SH-SY5Y (cell line): ENCODE measurements around the gene AHRR.

Experiments
- GATA2 ChIP-seq: IDR thresholded peaks from 2 replicates; pipeline ENCODE4 v1.6.1; 2011; ENCODE audit warnings: mild to moderate bottlenecking, low read depth, low read length
- GATA3 ChIP-seq: IDR thresholded peaks from 2 replicates; pipeline ENCODE4 v1.6.1; 2011; ENCODE audit warnings: low read depth, mild to moderate bottlenecking, low read length, moderate library complexity

AHRR gene

GRCh38 chr5:370311-370958 is 48.9 kb downstream of the AHRR start:
- TF ChIP-seq GATA3 (no peak), GATA2 (no peak)

- TF ChIP-seq GATA3 (no peak), GATA2 (no peak)
Measured at GRCh38 chr5:370959-371810, 49.7 kb downstream of the AHRR start.

- TF ChIP-seq GATA2 (no peak), GATA3 (no peak)
Measured at GRCh38 chr5:371811-372555, 50.5 kb downstream of the AHRR start.

- TF ChIP-seq GATA2, result no peak
- no peak for TF ChIP-seq GATA3
Measured at GRCh38 chr5:372556-372995, 51.1 kb downstream of the AHRR start.

GRCh38 chr5:372996-373709 is 51.6 kb downstream of the AHRR start:
- no peak for TF ChIP-seq GATA2
- no peak for TF ChIP-seq GATA3

GRCh38 chr5:373710-374602 is 52.4 kb downstream of the AHRR start:
- TF ChIP-seq GATA2 (no peak), GATA3 (no peak)

GRCh38 chr5:374631-375335 is 53.3 kb downstream of the AHRR start:
- no peak for TF ChIP-seq GATA3
- no peak for TF ChIP-seq GATA2

- TF ChIP-seq GATA2 (no peak), GATA3 (no peak)
Measured at GRCh38 chr5:375336-375920, 53.9 kb downstream of the AHRR start.

GRCh38 chr5:375921-376798 is 54.6 kb downstream of the AHRR start:
- no peak for TF ChIP-seq GATA3
- TF ChIP-seq GATA2, result no peak

GRCh38 chr5:376799-377325 is 55.3 kb downstream of the AHRR start:
- TF ChIP-seq GATA3 (no peak), GATA2 (no peak)

GRCh38 chr5:377326-377981 is 55.9 kb downstream of the AHRR start:
- TF ChIP-seq GATA2, result no peak
- no peak for TF ChIP-seq GATA3
